HCT116 (cell line): ENCODE data around the gene GBX1. TPM values are rescaled to one million over a fixed set of nuclear protein-coding genes. Genes with fewer than 3 reads are reported as not detected.

Source experiments
- ATAC-seq: fragments of 200-7000 bp; cut with Tn5 transposase; 2 replicates; pipeline ENCODE4 v1.9.1; 2020; ENCODE audit warnings: mild to moderate bottlenecking, moderate library complexity
- BruUV-seq: library from RNA; stranded (reverse); fragments of 400-500 nt; replicated peaks from 2 replicates; lab custom pipeline; 2021; lab: Mats Ljungman, UMichigan
- CTCF ChIA-PET: fragments of 300-600 bp; sonication (Branson Sonifier 250); formaldehyde crosslinking; loops from one replicate; lab custom pipeline; 2021; ENCODE audit warnings: antibody characterized with exemption; lab: Charles Lee
- POLR2A ChIA-PET: fragments of 300-600, 350-600 bp; sonication (Branson Sonifier 250); formaldehyde crosslinking; loops from one replicate; lab custom pipeline; 2021; ENCODE audit warnings: antibody characterized with exemption; lab: Charles Lee
- RAD21 ChIA-PET, 2 experiments: fragments of 300-600 bp; sonication (Branson Sonifier 250); formaldehyde crosslinking; loops; one replicate each; lab custom pipeline; 2023; ENCODE audit warnings: low total read pairs in 2 of 2; ENCODE audit not compliant: uncharacterized antibody in 2 of 2, unreplicated experiment in 2 of 2, low non-redundant PET in 1 of 2; lab: Charles Lee
- DNase-seq: peaks from one replicate; pipeline ENCODE4 v3.0.0-alpha.2; 2010; ENCODE audit warnings: low read depth, low spot score
- H2AFZ ChIP-seq: fragments of 200-600 bp; shearing (Covaris generic), sonication (generic); 2 replicates; pipeline ENCODE4 v1.6.1; 2017; ENCODE audit warnings: low read depth, mixed run types, mixed read lengths, antibody characterized with exemption, low read length; ENCODE audit not compliant: poor library complexity, severe bottlenecking
- H3K27ac ChIP-seq: 2 replicates; pipeline ENCODE4 v1.5.1; 2012; ENCODE audit warnings: low read depth, low read length
- H3K27me3 ChIP-seq: fragments of 200-600 bp; sonication (generic); 2 replicates; pipeline ENCODE4 v1.6.1; 2016; ENCODE audit warnings: mixed run types, low read length, mixed read lengths; ENCODE audit not compliant: insufficient read depth
- H3K36me3 ChIP-seq, 2 experiments: fragments of 200-500 bp in 1 of 2; fragments of 200-600 bp in 1 of 2; sonication (Bioruptor generic) in 1 of 2; sonication (generic) in 1 of 2; 2 replicates each; pipeline versions ENCODE4 v1.5.1 to v1.6.1; 2014 to 2016; ENCODE audit warnings: low read length in 2 of 2, inconsistent platforms in 1 of 2, mixed read lengths in 1 of 2, mixed run types in 1 of 2; ENCODE audit not compliant: insufficient read depth in 2 of 2, control insufficient read depth in 1 of 2
- H3K4me1 ChIP-seq, 2 experiments: fragments of 200-600 bp in 1 of 2; sonication (generic) in 1 of 2; 2 replicates each; pipeline versions ENCODE4 v1.5.1 to v1.6.1; 2012 to 2017; ENCODE audit warnings: low read length in 2 of 2, inconsistent platforms in 1 of 2, mild to moderate bottlenecking in 1 of 2, mixed read lengths in 1 of 2, mixed run types in 1 of 2, moderate library complexity in 1 of 2; ENCODE audit not compliant: insufficient read depth in 2 of 2, control insufficient read depth in 1 of 2
- H3K4me2 ChIP-seq: fragments of 200-600 bp; sonication (generic); 2 replicates; pipeline ENCODE4 v1.6.1; 2017; ENCODE audit warnings: mixed run types, low read length, mixed read lengths
- H3K4me3 ChIP-seq, 2 experiments: fragments of 200-600 bp in 1 of 2; sonication (generic) in 1 of 2; replicated peaks in 1 of 2; 2 replicates each; pipeline ENCODE4 v1.5.1; 2011 to 2016; ENCODE audit warnings: low read length in 2 of 2, control low read depth in 1 of 2, low read depth in 1 of 2, mild to moderate bottlenecking in 1 of 2, mixed read lengths in 1 of 2, mixed run types in 1 of 2
- H3K79me2 ChIP-seq: fragments of 200-600 bp; sonication (generic); 2 replicates; pipeline ENCODE4 v1.6.1; 2017; ENCODE audit warnings: mild to moderate bottlenecking, mixed run types, low read length, moderate library complexity, mixed read lengths; ENCODE audit not compliant: insufficient read depth
- H3K9ac ChIP-seq: fragments of 200-600 bp; sonication (generic); 2 replicates; pipeline ENCODE4 v1.6.1; 2016; ENCODE audit warnings: low read length, mixed read lengths
- H3K9me2 ChIP-seq: fragments of 200-600 bp; sonication (generic), shearing (Covaris generic); 2 replicates; pipeline ENCODE4 v1.6.1; 2017; ENCODE audit warnings: mixed run types, mild to moderate bottlenecking, moderate library complexity; ENCODE audit not compliant: insufficient read depth
- H3K9me3 ChIP-seq, 2 experiments: fragments of 200-500 bp in 1 of 2; fragments of 200-600 bp in 1 of 2; sonication (Bioruptor generic) in 1 of 2; sonication (generic) in 1 of 2; 2 replicates each; pipeline ENCODE4 v1.6.1; 2014 to 2017; ENCODE audit warnings: low read length in 2 of 2, mixed read lengths in 2 of 2, inconsistent platforms in 1 of 2, low read depth in 1 of 2, mild to moderate bottlenecking in 1 of 2, mixed run types in 1 of 2, moderate library complexity in 1 of 2; ENCODE audit not compliant: control insufficient read depth in 1 of 2, insufficient read depth in 1 of 2
- H4K20me1 ChIP-seq: fragments of 200-600 bp; sonication (generic), shearing (Covaris generic); 2 replicates; pipeline ENCODE4 v1.6.1; 2017; ENCODE audit warnings: mixed run types, mild to moderate bottlenecking, moderate library complexity; ENCODE audit not compliant: insufficient read depth
- CBX3 ChIP-seq: IDR thresholded peaks from 2 replicates; pipeline ENCODE4 v1.6.1; 2012; ENCODE audit warnings: low read depth
- CEBPB ChIP-seq: IDR thresholded peaks from 2 replicates; pipeline ENCODE4 v1.6.1; 2012; ENCODE audit warnings: low read depth
- EGR1 ChIP-seq: IDR thresholded peaks from 2 replicates; pipeline ENCODE4 v1.6.1; 2012; ENCODE audit warnings: low read depth
- ELF1 ChIP-seq: IDR thresholded peaks from 2 replicates; pipeline ENCODE4 v1.6.1; 2012; ENCODE audit warnings: low read depth, borderline replicate concordance
- EZH2phosphoT487 ChIP-seq: fragments of 200-600 bp; IDR thresholded peaks from 2 replicates; pipeline ENCODE4 v1.6.1; 2018; ENCODE audit warnings: antibody characterized with exemption, borderline replicate concordance
- FOSL1 ChIP-seq: IDR thresholded peaks from 2 replicates; pipeline ENCODE4 v1.6.1; 2012; ENCODE audit warnings: low read depth
- JUND ChIP-seq: IDR thresholded peaks from 2 replicates; pipeline ENCODE4 v1.6.1; 2012
- POLR2A ChIP-seq: IDR thresholded peaks from 2 replicates; pipeline ENCODE4 v1.7.0; 2011; ENCODE audit warnings: borderline replicate concordance; ENCODE audit not compliant: insufficient read depth, insufficient read length; ENCODE audit errors: extremely low read depth
- RAD21 ChIP-seq: IDR thresholded peaks from 2 replicates; pipeline ENCODE4 v1.6.1; 2012; ENCODE audit warnings: low read depth, mild to moderate bottlenecking
- SIN3A ChIP-seq: IDR thresholded peaks from 2 replicates; pipeline ENCODE4 v1.6.1; 2012; ENCODE audit warnings: low read depth
- SP1 ChIP-seq: IDR thresholded peaks from 2 replicates; pipeline ENCODE4 v1.6.1; 2012; ENCODE audit warnings: low read depth
- SRF ChIP-seq: IDR thresholded peaks from 2 replicates; pipeline ENCODE4 v1.6.1; 2012; ENCODE audit warnings: low read depth
- TCF7L2 ChIP-seq: IDR thresholded peaks from 2 replicates; pipeline ENCODE4 v1.7.0; 2011; ENCODE audit warnings: borderline replicate concordance, inconsistent platforms; ENCODE audit not compliant: insufficient read depth, insufficient read length; ENCODE audit errors: extremely low read depth
- YY1 ChIP-seq: IDR thresholded peaks from 2 replicates; pipeline ENCODE4 v1.6.1; 2011; ENCODE audit warnings: low read length, low read depth, moderate library complexity, mild to moderate bottlenecking; ENCODE audit not compliant: insufficient replicate concordance; ENCODE audit errors: extremely low read depth
- ZFX ChIP-seq: fragments of 450-650 bp; IDR thresholded peaks from 2 replicates; pipeline ENCODE4 v1.6.1; 2017
- ZNF274 ChIP-seq: fragments of 200-500 bp; sonication (Bioruptor generic); IDR thresholded peaks from 2 replicates; pipeline ENCODE4 v1.6.1; 2014; ENCODE audit warnings: mild to moderate bottlenecking, low read depth, low read length, inconsistent platforms
- intact Hi-C: fragments of 100-400 bp; cut with micrococcal nuclease; formaldehyde crosslinking; loops from 2 replicates; pipeline ENCODE4 v1.10.0; 2022
- total RNA-seq: library from RNA; stranded (reverse); gene quantifications from one replicate; pipeline ENCODE4 v1.2.1, GENCODE V29; 2021; ENCODE audit not compliant: unreplicated experiment
- TF ChIP-seq, protein P1 (sequence below): IDR thresholded peaks from 2 replicates; pipeline ENCODE4 v1.6.1; 2012
- TF ChIP-seq, protein P2 (sequence below): IDR thresholded peaks from 2 replicates; pipeline ENCODE4 v1.6.1; 2012

Gene GBX1
- total RNA-seq, 1 experiment from 2014 or later: 0.86 TPM

DNA sequence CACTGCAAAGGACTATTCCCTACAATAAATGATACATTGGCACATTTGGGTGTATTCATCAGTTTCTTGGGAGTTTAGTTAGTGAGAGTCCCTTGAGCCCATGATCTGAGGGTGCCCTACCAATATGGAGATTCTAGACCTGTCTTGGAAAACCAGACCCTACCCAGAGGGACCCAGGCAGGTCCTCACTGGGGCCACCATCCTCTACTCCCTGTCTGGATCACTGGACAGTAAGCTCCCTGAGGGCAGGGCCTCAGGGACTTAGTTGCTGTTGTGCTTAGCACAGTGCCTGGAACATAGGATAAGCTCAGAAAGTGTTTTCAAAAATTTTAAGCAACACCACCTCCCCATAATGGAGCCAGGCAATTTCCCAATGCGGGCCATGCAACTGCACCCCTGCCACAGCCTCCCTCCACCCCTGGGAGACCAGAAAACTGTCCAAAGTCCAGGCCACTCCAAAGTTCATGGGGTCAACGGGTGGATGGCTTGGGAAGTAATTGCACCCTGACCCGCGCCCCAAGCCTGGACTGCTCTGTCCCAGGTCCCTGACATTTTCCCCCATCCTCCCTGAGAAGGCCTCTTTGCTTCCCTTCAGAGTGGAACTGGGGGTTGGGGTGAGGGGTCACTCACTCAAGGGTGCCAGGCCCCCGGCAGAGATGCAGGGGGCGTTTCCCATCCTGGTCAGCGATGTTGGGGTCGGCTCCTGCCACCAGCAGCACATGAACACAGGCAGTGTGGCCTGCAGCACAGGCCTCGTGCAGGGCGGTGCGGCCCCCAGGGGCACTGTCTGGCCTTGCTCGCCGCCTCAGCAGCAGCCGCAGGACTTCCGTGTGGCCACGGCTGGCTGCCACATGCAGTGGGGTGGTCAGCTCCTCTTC lies 18.5 kb upstream of the GBX1 start:
- POLR2A ChIA-PET: no interaction called here
- no peak overlapping the region for H3K4me2 ChIP-seq
- no peak overlapping the region for H3K9ac ChIP-seq
- H2AFZ ChIP-seq: no peak overlapping the region
- no peak for TF ChIP-seq YY1
- TF ChIP-seq CBX3: no peak
- no peak for TF ChIP-seq TCF7L2
- TF ChIP-seq POLR2A: no peak
- TF ChIP-seq FOSL1: no peak
- TF ChIP-seq, protein P1, sequence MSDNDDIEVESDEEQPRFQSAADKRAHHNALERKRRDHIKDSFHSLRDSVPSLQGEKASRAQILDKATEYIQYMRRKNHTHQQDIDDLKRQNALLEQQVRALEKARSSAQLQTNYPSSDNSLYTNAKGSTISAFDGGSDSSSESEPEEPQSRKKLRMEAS: no peak
- TF ChIP-seq RAD21: no peak
- RAD21 ChIA-PET: no interaction called here
- no peak overlapping the region for H3K4me3 ChIP-seq
- no peaks in the 10 kb centered on the region for H3K9me3 ChIP-seq
- no peak for DNase-seq
- H3K4me1 ChIP-seq: no peaks in the 10 kb centered on the region
- H3K79me2 ChIP-seq: no peaks in the 10 kb centered on the region
- ATAC-seq: no peak
- CTCF ChIA-PET: no interaction called here
- no peaks in the 10 kb centered on the region for H3K9me2 ChIP-seq
- H3K36me3 ChIP-seq: no peaks in the 10 kb centered on the region
- no TSS peak for BruUV-seq
- no peaks in the 10 kb centered on the region for H3K27me3 ChIP-seq
- intact Hi-C loops: no loop called here
- no peak overlapping the region for H3K27ac ChIP-seq
- H4K20me1 ChIP-seq: no peaks in the 10 kb centered on the region

DNA sequence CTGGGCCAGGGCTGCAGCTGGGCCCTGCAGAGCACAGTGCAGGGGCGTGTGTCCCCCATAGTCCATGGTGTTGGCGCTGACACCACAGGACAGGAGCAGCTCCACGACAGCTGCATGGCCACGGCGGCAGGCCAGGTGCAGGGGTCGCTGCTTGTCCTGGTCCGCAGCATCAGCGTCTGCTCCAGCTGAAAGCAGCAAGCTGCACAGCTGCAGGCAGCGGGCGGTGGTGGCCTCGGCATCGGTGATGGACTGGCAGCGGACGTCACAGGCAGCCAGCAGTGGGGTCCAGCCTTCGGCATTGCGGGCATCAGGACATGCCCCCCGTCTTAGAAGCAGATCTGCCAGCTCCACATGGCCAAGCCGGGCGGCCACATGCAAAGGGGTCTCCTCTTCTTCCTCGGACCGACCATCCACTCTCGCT lies 13.5 kb upstream of the GBX1 start:
- Histone ChIP-seq H3K4me3 (no peak overlapping the region), H3K79me2 (no peaks in the 10 kb centered on the region), H4K20me1 (no peaks in the 10 kb centered on the region), H3K27ac (no peak overlapping the region), H3K9me2 (no peaks in the 10 kb centered on the region), H2AFZ (no peak overlapping the region), H3K4me1 (no peaks in the 10 kb centered on the region), H3K4me2 (no peak overlapping the region), H3K9ac (no peak overlapping the region), H3K36me3 (no peaks in the 10 kb centered on the region), H3K9me3 (no peaks in the 10 kb centered on the region), H3K27me3 (no peaks in the 10 kb centered on the region)
- DNase-seq: no peak
- CTCF ChIA-PET: no interaction called here
- BruUV-seq: no TSS peak
- POLR2A ChIA-PET: no interaction called here
- intact Hi-C loops: no loop called here
- no peak for ATAC-seq
- RAD21 ChIA-PET: no interaction called here
- TF ChIP-seq YY1: no peak
- TF ChIP-seq EGR1: no peak
- TF ChIP-seq SP1: no peak
- no peak for TF ChIP-seq CBX3
- no peak for TF ChIP-seq ELF1
- TF ChIP-seq EZH2phosphoT487: no peak
- TF ChIP-seq ZNF274: no peak
- TF ChIP-seq JUND: no peak
- TF ChIP-seq SIN3A: no peak
- no peak for TF ChIP-seq CEBPB
- TF ChIP-seq, protein P2, sequence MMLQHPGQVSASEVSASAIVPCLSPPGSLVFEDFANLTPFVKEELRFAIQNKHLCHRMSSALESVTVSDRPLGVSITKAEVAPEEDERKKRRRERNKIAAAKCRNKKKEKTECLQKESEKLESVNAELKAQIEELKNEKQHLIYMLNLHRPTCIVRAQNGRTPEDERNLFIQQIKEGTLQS: no peak
- TF ChIP-seq, protein P1: no peak
- TF ChIP-seq SRF: no peak
- TF ChIP-seq ZFX: no peak
- no peak for TF ChIP-seq TCF7L2
- no peak for TF ChIP-seq POLR2A
